Hepatocyte (in vitro differentiated cells): Measurements from ENCODE around the gene NBPF19.
"Not testable (repeated sequence)": the region's sequence is repeated elsewhere in the genome, so short reads cannot be mapped to it uniquely, and the experiment has no call there.

ENCODE experiments used
- EZH2phosphoT487 ChIP-seq: fragments of 200-600 bp; sonication (generic); IDR thresholded peaks from one replicate; pipeline ENCODE4 v1.6.1; 2018; ENCODE audit warnings: antibody characterized with exemption, mild to moderate bottlenecking, low read depth, moderate library complexity; ENCODE audit not compliant: unreplicated experiment, severe bottlenecking
- TF ChIP-seq, protein P1 (sequence below): fragments of 200-600 bp; sonication (generic); IDR thresholded peaks from 2 replicates; pipeline ENCODE4 v1.5.1; 2016; ENCODE audit warnings: antibody characterized with exemption, mild to moderate bottlenecking; ENCODE audit not compliant: poor library complexity

- TF ChIP-seq, protein P1, sequence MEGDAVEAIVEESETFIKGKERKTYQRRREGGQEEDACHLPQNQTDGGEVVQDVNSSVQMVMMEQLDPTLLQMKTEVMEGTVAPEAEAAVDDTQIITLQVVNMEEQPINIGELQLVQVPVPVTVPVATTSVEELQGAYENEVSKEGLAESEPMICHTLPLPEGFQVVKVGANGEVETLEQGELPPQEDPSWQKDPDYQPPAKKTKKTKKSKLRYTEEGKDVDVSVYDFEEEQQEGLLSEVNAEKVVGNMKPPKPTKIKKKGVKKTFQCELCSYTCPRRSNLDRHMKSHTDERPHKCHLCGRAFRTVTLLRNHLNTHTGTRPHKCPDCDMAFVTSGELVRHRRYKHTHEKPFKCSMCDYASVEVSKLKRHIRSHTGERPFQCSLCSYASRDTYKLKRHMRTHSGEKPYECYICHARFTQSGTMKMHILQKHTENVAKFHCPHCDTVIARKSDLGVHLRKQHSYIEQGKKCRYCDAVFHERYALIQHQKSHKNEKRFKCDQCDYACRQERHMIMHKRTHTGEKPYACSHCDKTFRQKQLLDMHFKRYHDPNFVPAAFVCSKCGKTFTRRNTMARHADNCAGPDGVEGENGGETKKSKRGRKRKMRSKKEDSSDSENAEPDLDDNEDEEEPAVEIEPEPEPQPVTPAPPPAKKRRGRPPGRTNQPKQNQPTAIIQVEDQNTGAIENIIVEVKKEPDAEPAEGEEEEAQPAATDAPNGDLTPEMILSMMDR: not testable (repeated sequence)
- TF ChIP-seq EZH2phosphoT487: not testable (repeated sequence)
Measured at GRCh38 chr1:149452652-149453051, 22.2 kb upstream of the NBPF19 start.
